Mononuclear cell (primary cell): Measurements from ENCODE around the gene YWHAG. TPM values are rescaled to one million over a fixed set of nuclear protein-coding genes. Genes with fewer than 3 reads are reported as not detected.
A peak's percentile ranks its signal among the peaks of the same experiment; 100 is the strongest.
"Not testable (repeated sequence)": the region's sequence is repeated elsewhere in the genome, so short reads cannot be mapped to it uniquely, and the experiment has no call there.

Experiments used
- H3K27me3 ChIP-seq: 2 replicates; pipeline ENCODE4 v1.6.0; 2011; ENCODE audit warnings: low read length, control low read depth; ENCODE audit not compliant: insufficient read depth
- H3K4me1 ChIP-seq: 2 replicates; pipeline ENCODE4 v1.5.1; 2011; ENCODE audit warnings: mild to moderate bottlenecking, low read length, control low read depth; ENCODE audit not compliant: insufficient read depth
- H3K4me3 ChIP-seq: 2 replicates; pipeline ENCODE4 v1.5.1; 2011; ENCODE audit warnings: mild to moderate bottlenecking, low read length, moderate library complexity
- H3K9me3 ChIP-seq: 2 replicates; pipeline ENCODE4 v1.5.1; 2011; ENCODE audit warnings: low read depth, mild to moderate bottlenecking, control low read depth, low read length
- total RNA-seq: library from RNA; depleted of rRNA; stranded (reverse); fragments of >200 nt; gene quantifications from one replicate; pipeline ENCODE4 v1.2.3, GENCODE V29; 2012

Gene YWHAG
- total RNA-seq, 1 donor, result 23.5 TPM

- not testable (repeated sequence) for H3K4me3 ChIP-seq, H3K9me3 ChIP-seq, H3K27me3 ChIP-seq
- H3K4me1 ChIP-seq, result peaks cover 50% of the 10 kb centered on the region
These were observed 5.0 kb upstream of the YWHAG start for GRCh38 chr7:76363754-76364153.

GRCh38 chr7:76359978-76360638, 1.3 kb upstream of the YWHAG start:
- no peaks in the 10 kb centered on the region for H3K9me3 ChIP-seq
- H3K4me1 ChIP-seq, result peaks cover 58% of the 10 kb centered on the region
- H3K27me3 ChIP-seq, result no peaks in the 10 kb centered on the region
- no peak overlapping the region for H3K4me3 ChIP-seq

- Histone ChIP-seq H3K4me3 (peak overlapping the region; percentile 99), H3K4me1 (peaks cover 58% of the 10 kb centered on the region), H3K9me3 (no peaks in the 10 kb centered on the region), H3K27me3 (no peaks in the 10 kb centered on the region)
These were observed 553 bp upstream of the YWHAG start for GRCh38 chr7:76359111-76359977.

GRCh38 chr7:76358011-76358480, 745 bp downstream of the YWHAG start:
- no peaks in the 10 kb centered on the region for H3K27me3 ChIP-seq
- H3K4me1 ChIP-seq, result peaks cover 57% of the 10 kb centered on the region
- peak overlapping the region; percentile 99 for H3K4me3 ChIP-seq
- H3K9me3 ChIP-seq, result no peaks in the 10 kb centered on the region

GRCh38 chr7:76357475-76358010, 1.2 kb downstream of the YWHAG start:
- Histone ChIP-seq H3K4me3 (peak overlapping the region; percentile 99), H3K9me3 (no peaks in the 10 kb centered on the region), H3K27me3 (no peaks in the 10 kb centered on the region), H3K4me1 (peaks cover 61% of the 10 kb centered on the region)

GRCh38 chr7:76356823-76357222, 2.0 kb downstream of the YWHAG start:
- no peaks in the 10 kb centered on the region for H3K27me3 ChIP-seq
- no peak overlapping the region for H3K4me3 ChIP-seq
- peaks cover 62% of the 10 kb centered on the region for H3K4me1 ChIP-seq
- H3K9me3 ChIP-seq, result no peaks in the 10 kb centered on the region

GRCh38 chr7:76356115-76356514, 2.7 kb downstream of the YWHAG start:
- Histone ChIP-seq H3K9me3 (no peaks in the 10 kb centered on the region), H3K4me3 (no peak overlapping the region), H3K4me1 (peaks cover 64% of the 10 kb centered on the region), H3K27me3 (no peaks in the 10 kb centered on the region)

- H3K27me3 ChIP-seq, result no peaks in the 10 kb centered on the region
- H3K4me3 ChIP-seq, result no peak overlapping the region
- peaks cover 54% of the 10 kb centered on the region for H3K4me1 ChIP-seq
- no peaks in the 10 kb centered on the region for H3K9me3 ChIP-seq
These were observed 3.6 kb downstream of the YWHAG start for GRCh38 chr7:76354981-76355730.

GRCh38 chr7:76354516-76354915, 4.3 kb downstream of the YWHAG start:
- Histone ChIP-seq H3K4me1 (peaks cover 48% of the 10 kb centered on the region), H3K9me3 (no peaks in the 10 kb centered on the region), H3K27me3 (no peaks in the 10 kb centered on the region), H3K4me3 (no peak overlapping the region)

- H3K9me3 ChIP-seq, result no peaks in the 10 kb centered on the region
- no peak overlapping the region for H3K4me3 ChIP-seq
- peaks cover 46% of the 10 kb centered on the region for H3K4me1 ChIP-seq
- no peaks in the 10 kb centered on the region for H3K27me3 ChIP-seq
These were observed 5.0 kb downstream of the YWHAG start for GRCh38 chr7:76353744-76354143.

GRCh38 chr7:76352193-76352592, 6.6 kb downstream of the YWHAG start:
- Histone ChIP-seq H3K4me3 (no peak overlapping the region), H3K9me3 (no peaks in the 10 kb centered on the region), H3K4me1 (peaks cover 42% of the 10 kb centered on the region), H3K27me3 (no peaks in the 10 kb centered on the region)

- Histone ChIP-seq H3K4me3 (no peak overlapping the region), H3K27me3 (no peaks in the 10 kb centered on the region), H3K9me3 (no peaks in the 10 kb centered on the region), H3K4me1 (peaks cover 43% of the 10 kb centered on the region)
These were observed 7.4 kb downstream of the YWHAG start for GRCh38 chr7:76351372-76351771.

GRCh38 chr7:76349313-76349885, 9.4 kb downstream of the YWHAG start:
- Histone ChIP-seq H3K9me3 (no peaks in the 10 kb centered on the region), H3K27me3 (no peaks in the 10 kb centered on the region), H3K4me1 (peaks cover 31% of the 10 kb centered on the region), H3K4me3 (no peak overlapping the region)

GRCh38 chr7:76347710-76348109, 11.1 kb downstream of the YWHAG start:
- H3K4me1 ChIP-seq, result peaks cover 18% of the 10 kb centered on the region

More at GRCh38 chr7:76347710-76348109, 11.1 kb downstream of the YWHAG start:
- H3K9me3 ChIP-seq, result no peaks in the 10 kb centered on the region
- H3K4me3 ChIP-seq, result no peak overlapping the region
- no peaks in the 10 kb centered on the region for H3K27me3 ChIP-seq
